NT2/D1 (cell line): ENCODE data around the gene RBMS3.

Experiments
- SUZ12 ChIP-seq: IDR thresholded peaks from 2 replicates; pipeline ENCODE4 v1.6.1; 2011; ENCODE audit not compliant: insufficient read length, insufficient read depth; ENCODE audit errors: extremely low read depth
- YY1 ChIP-seq: IDR thresholded peaks from 2 replicates; pipeline ENCODE4 v1.6.1; 2011; ENCODE audit not compliant: insufficient read length, insufficient read depth
- ZNF274 ChIP-seq: IDR thresholded peaks from 2 replicates; pipeline ENCODE4 v1.6.1; 2011; ENCODE audit warnings: mild to moderate bottlenecking, low read depth, low read length

DNA sequence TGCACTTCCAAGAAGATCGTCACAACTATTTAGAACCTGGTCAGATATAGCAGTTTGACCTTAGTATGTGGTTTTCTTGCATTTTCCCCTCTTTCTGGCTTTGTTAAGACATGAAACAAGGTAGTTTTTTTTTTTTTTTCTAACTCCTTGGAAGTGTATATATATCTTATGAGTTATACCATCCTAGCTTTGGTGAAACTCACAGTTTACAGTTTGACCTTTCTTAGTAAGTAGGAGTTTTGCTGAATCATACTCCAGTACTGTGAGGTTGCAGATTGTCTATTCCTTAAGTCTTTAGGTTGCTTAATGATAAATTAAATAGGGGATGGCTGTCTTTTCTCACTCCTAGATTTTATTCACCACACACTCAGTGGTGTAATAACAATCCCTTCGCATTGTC, 325.0 kb downstream of the RBMS3 start:
- TF ChIP-seq YY1 (no peak), SUZ12 (no peak), ZNF274 (no peak)
